Cardiac fibroblast (primary cell): ENCODE results near the gene GFY.

ENCODE experiments used
- DNase-seq, 2 donors: peaks; one replicate each; pipeline versions ENCODE4 v3.0.0 to v3.0.0-alpha.2; 2010; ENCODE audit warnings: low read depth in 2 of 2
- H3K4me3 ChIP-seq, 2 donors: replicated peaks in 1 of 2; 1 replicate in 1 of 2; 2 replicates in 1 of 2; pipeline ENCODE4 v1.5.1; 2011; ENCODE audit warnings: low read depth in 2 of 2, low read length in 2 of 2, mild to moderate bottlenecking in 2 of 2, moderate library complexity in 1 of 2
- TF ChIP-seq, protein P1 (sequence below): IDR thresholded peaks from one replicate; pipeline ENCODE4 v1.5.1; 2011; ENCODE audit warnings: low read depth, mild to moderate bottlenecking, low read length, inconsistent platforms

GFY gene

DNA sequence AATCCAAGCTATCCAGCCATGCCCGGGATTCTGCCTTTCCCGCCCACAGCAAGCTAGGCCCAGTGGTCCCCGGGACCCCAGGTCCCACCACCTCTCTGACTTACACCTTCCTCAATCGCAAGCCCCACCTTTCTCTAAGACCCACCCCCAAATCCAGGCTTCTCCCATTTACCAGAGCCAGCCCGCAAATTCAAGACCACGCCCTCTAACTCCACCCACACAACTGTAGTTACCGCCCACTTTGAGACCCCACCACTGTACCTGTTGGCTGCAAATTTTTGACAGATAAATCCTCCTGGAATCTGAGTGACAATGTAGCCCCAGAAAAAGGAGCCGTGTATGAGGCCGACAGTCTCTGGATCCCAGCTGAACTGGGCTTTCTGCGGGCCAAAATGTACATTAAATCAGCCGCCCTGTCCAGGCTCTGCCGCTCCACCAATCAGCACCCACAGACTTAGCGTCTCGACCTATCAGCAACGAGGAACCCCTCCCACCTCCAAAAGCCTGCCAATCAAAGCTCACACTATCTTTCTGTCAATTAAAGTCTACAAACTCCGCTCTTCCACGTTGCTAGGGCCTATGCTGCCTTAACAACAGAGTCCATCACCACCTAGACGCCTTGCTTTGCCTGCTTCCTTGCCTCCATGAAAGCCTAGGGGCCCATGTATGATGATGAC, 9.9 kb downstream of the GFY start:
- no peak overlapping the region for H3K4me3 ChIP-seq
- TF ChIP-seq, protein P1, sequence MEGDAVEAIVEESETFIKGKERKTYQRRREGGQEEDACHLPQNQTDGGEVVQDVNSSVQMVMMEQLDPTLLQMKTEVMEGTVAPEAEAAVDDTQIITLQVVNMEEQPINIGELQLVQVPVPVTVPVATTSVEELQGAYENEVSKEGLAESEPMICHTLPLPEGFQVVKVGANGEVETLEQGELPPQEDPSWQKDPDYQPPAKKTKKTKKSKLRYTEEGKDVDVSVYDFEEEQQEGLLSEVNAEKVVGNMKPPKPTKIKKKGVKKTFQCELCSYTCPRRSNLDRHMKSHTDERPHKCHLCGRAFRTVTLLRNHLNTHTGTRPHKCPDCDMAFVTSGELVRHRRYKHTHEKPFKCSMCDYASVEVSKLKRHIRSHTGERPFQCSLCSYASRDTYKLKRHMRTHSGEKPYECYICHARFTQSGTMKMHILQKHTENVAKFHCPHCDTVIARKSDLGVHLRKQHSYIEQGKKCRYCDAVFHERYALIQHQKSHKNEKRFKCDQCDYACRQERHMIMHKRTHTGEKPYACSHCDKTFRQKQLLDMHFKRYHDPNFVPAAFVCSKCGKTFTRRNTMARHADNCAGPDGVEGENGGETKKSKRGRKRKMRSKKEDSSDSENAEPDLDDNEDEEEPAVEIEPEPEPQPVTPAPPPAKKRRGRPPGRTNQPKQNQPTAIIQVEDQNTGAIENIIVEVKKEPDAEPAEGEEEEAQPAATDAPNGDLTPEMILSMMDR: no peak
- DNase-seq: no peak

DNA sequence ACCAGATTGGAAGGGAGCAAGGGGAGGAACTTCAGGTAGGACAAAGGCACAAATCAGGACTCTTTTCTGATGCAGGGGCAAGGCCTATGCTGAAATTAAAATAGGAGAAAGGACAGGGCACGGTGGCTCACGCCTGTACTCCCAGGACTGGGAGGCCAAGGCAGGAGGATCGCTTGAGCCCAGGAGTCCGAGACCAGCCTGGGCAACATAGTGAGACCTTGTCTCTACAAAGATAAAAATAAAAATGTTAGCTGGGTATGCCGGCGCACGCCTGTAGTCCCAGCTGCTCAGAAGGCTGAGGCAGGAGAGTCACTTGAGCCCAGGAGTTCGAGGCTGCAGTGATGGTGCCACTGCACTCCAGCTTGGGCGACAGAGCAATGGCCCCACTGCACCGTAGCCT, 10.5 kb downstream of the GFY start:
- no peak for DNase-seq
- TF ChIP-seq, protein P1: no peak
- no peak overlapping the region for H3K4me3 ChIP-seq

DNA sequence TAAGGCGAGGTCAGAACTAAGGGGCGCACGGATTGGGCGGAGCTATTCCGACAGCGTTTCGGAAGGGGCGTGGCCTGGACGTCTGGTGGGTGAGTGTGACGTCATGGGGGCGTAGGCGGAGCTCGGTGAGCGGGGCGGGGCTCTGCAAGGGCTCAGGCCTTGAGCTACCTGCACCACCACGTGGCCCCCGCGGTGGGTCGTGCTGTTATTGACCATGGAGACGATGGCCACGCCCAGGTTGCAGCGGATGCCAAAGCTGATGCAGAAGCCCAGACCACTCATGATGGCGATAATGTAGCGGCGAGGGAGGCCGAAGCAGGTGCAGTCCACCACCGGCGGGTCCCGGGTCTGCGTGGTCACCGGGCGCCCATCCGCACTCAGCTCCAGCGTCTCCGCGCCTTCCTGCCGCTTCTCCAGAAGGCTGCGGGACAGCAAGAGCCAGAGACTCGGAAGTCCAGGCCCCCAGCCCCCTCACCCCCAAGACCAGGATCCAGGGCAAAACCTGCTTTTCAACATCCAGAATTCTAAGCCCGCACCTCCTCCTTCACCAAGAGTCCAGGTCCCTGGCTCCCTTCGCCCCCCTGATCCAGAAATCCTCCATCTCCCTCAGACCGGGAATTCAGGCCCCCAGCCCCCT, 11.3 kb downstream of the GFY start:
- no peak for DNase-seq
- no peak overlapping the region for H3K4me3 ChIP-seq
- TF ChIP-seq, protein P1: no peak

DNA sequence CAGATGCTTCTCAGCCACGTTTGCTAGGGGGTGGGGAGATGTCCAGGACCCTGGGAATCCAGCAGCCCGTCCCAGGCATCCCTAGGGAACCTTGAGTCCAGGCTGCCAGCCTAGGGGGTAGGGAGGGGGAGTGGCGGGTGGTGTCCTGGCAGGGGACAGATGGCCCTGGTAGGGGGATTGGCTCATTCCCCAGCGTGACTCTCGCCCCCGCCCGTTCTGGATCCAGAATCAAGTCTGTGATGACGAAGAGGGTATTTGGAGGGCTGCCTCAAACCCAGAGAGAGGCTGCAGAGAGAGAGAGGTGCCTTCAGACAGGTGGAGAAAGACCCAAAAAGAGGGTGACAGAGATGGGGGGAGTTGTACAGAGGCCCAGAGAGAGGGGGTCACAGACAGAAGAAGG, 12.0 kb downstream of the GFY start:
- no peak for DNase-seq
- TF ChIP-seq, protein P1: no peak
- H3K4me3 ChIP-seq: no peak overlapping the region

DNA sequence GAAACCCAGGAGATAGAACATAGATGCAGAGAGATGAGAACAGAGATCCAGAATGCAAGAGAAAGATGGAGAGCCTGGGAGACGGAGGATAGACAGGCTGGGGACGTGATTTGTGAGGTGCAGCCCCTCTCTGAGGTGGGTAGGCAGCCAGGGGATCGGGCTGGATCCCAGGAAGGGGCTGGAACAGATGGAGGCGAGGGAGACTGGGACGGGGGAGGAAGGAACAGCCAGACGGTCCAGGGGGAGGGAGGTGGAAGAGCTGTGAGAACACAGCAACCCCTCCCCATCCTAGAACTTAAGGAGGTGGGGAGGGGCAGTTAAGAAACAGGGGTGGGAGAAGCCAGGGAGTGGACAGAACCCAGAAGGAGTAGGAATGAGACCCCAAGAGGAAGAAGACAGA, 13.1 kb downstream of the GFY start:
- no peak overlapping the region for H3K4me3 ChIP-seq
- no peak for DNase-seq
- TF ChIP-seq, protein P1: no peak

DNA sequence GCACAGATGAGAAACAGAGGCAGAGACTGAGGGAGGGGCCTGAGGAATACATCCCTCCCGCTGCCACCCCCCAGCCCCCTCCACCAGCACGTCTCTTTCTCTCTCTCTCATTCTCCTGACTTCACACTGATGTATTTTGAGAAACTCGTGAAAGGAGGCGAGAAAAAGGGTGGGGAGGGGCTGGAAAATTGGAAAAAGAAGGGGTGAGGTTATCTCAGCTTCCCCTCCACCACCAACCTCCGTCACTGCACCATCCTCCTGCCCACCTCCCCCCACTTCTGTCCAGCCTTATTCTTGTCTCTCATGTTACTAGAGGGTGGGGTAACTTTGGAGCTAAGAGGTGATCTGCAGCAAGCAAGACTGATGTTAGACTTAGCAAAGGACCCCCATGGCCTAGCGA, 14.6 kb downstream of the GFY start:
- H3K4me3 ChIP-seq: no peak overlapping the region
- DNase-seq: no peak

More for the DNA sequence above, 14.6 kb downstream of the GFY start:
- TF ChIP-seq, protein P1: no peak
